ENCODE data around the gene NTRK3. TPM values are rescaled to one million over a fixed set of nuclear protein-coding genes. Genes with fewer than 3 reads are reported as not detected.

The NTRK3 gene
- total and polyA plus RNA-seq, 2 of the 13 experiments (the other 11 are each of a cell fraction or from before 2014, with no cell fraction given): not detected

DNA sequence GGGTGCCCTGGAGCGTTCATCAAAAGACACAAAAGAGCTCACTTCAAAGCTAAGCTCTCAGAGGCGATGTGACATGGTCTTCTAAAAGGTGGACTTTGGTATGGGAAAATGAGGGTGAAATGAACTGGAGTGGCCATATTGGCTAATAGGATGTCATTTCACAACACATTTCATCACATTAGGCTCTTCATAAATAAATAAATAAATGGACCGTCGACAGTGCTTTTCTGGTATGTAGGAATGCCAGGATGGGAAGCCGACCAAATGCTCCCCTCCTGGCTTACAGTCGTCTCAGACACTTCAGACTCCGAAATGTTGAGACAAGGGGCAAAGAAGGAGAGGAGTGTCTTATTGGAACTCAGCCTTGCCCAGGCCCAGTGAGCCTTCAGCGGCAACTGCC lies 383.0 kb downstream of the NTRK3 start:
- no peak for DNase-seq (ENCODE audit: low spot score)
- ATAC-seq: no peak
- in situ Hi-C loops (cut with HindIII; ENCODE audit: extremely low pct_ligation_motif_present, low pct_unique_long_range_greater_than_20kb) (no loop called here), intact Hi-C loops (cut with micrococcal nuclease; ENCODE audit: unreplicated experiment) (no loop called here)
- TF ChIP-seq, protein P1, sequence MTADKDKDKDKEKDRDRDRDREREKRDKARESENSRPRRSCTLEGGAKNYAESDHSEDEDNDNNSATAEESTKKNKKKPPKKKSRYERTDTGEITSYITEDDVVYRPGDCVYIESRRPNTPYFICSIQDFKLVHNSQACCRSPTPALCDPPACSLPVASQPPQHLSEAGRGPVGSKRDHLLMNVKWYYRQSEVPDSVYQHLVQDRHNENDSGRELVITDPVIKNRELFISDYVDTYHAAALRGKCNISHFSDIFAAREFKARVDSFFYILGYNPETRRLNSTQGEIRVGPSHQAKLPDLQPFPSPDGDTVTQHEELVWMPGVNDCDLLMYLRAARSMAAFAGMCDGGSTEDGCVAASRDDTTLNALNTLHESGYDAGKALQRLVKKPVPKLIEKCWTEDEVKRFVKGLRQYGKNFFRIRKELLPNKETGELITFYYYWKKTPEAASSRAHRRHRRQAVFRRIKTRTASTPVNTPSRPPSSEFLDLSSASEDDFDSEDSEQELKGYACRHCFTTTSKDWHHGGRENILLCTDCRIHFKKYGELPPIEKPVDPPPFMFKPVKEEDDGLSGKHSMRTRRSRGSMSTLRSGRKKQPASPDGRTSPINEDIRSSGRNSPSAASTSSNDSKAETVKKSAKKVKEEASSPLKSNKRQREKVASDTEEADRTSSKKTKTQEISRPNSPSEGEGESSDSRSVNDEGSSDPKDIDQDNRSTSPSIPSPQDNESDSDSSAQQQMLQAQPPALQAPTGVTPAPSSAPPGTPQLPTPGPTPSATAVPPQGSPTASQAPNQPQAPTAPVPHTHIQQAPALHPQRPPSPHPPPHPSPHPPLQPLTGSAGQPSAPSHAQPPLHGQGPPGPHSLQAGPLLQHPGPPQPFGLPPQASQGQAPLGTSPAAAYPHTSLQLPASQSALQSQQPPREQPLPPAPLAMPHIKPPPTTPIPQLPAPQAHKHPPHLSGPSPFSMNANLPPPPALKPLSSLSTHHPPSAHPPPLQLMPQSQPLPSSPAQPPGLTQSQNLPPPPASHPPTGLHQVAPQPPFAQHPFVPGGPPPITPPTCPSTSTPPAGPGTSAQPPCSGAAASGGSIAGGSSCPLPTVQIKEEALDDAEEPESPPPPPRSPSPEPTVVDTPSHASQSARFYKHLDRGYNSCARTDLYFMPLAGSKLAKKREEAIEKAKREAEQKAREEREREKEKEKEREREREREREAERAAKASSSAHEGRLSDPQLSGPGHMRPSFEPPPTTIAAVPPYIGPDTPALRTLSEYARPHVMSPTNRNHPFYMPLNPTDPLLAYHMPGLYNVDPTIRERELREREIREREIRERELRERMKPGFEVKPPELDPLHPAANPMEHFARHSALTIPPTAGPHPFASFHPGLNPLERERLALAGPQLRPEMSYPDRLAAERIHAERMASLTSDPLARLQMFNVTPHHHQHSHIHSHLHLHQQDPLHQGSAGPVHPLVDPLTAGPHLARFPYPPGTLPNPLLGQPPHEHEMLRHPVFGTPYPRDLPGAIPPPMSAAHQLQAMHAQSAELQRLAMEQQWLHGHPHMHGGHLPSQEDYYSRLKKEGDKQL (CRISPR knock-in tag; IDR thresholded peaks at IDR 0.05; ENCODE audit: low read depth): no peak
- TF ChIP-seq, protein P2, sequence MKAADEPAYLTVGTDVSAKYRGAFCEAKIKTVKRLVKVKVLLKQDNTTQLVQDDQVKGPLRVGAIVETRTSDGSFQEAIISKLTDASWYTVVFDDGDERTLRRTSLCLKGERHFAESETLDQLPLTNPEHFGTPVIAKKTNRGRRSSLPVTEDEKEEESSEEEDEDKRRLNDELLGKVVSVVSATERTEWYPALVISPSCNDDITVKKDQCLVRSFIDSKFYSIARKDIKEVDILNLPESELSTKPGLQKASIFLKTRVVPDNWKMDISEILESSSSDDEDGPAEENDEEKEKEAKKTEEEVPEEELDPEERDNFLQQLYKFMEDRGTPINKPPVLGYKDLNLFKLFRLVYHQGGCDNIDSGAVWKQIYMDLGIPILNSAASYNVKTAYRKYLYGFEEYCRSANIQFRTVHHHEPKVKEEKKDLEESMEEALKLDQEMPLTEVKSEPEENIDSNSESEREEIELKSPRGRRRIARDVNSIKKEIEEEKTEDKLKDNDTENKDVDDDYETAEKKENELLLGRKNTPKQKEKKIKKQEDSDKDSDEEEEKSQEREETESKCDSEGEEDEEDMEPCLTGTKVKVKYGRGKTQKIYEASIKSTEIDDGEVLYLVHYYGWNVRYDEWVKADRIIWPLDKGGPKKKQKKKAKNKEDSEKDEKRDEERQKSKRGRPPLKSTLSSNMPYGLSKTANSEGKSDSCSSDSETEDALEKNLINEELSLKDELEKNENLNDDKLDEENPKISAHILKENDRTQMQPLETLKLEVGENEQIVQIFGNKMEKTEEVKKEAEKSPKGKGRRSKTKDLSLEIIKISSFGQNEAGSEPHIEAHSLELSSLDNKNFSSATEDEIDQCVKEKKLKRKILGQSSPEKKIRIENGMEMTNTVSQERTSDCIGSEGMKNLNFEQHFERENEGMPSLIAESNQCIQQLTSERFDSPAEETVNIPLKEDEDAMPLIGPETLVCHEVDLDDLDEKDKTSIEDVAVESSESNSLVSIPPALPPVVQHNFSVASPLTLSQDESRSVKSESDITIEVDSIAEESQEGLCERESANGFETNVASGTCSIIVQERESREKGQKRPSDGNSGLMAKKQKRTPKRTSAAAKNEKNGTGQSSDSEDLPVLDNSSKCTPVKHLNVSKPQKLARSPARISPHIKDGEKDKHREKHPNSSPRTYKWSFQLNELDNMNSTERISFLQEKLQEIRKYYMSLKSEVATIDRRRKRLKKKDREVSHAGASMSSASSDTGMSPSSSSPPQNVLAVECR (CRISPR knock-in tag; IDR thresholded peaks at IDR 0.05; ENCODE audit: borderline replicate concordance): no peak
- TF ChIP-seq, protein P3, sequence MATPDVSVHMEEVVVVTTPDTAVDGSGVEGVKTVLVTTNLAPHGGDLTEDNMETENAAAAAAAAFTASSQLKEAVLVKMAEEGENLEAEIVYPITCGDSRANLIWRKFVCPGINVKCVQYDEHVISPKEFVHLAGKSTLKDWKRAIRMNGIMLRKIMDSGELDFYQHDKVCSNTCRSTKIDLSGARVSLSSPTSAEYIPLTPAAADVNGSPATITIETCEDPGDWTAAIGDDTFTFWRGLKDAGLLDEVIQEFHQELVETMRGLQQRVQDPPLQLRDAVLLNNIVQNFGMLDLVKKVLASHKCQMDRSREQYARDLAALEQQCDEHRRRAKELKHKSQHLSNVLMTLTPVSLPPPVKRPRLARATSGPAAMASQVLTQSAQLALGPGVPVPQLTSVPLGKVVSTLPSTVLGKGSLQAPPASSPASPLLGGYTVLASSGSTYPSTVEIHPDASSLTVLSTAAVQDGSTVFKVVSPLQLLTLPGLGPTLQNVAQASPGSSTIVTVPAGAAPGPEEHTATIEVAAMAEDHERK (CRISPR knock-in tag; IDR thresholded peaks at IDR 0.05; ENCODE audit: low read depth): no peak
- TF ChIP-seq, protein P4, sequence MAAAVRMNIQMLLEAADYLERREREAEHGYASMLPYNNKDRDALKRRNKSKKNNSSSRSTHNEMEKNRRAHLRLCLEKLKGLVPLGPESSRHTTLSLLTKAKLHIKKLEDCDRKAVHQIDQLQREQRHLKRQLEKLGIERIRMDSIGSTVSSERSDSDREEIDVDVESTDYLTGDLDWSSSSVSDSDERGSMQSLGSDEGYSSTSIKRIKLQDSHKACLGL (CRISPR knock-in tag; IDR thresholded peaks at IDR 0.05): no peak
- TF ChIP-seq ZNF605 (CRISPR knock-in tag; IDR thresholded peaks at IDR 0.05): no peak
- TF ChIP-seq, protein P5, sequence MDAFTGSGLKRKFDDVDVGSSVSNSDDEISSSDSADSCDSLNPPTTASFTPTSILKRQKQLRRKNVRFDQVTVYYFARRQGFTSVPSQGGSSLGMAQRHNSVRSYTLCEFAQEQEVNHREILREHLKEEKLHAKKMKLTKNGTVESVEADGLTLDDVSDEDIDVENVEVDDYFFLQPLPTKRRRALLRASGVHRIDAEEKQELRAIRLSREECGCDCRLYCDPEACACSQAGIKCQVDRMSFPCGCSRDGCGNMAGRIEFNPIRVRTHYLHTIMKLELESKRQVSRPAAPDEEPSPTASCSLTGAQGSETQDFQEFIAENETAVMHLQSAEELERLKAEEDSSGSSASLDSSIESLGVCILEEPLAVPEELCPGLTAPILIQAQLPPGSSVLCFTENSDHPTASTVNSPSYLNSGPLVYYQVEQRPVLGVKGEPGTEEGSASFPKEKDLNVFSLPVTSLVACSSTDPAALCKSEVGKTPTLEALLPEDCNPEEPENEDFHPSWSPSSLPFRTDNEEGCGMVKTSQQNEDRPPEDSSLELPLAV (CRISPR knock-in tag; conservative IDR thresholded peaks at IDR 0.05; ENCODE audit: low read depth): no peak
- no peak for TF ChIP-seq RBAK (CRISPR knock-in tag; IDR thresholded peaks at IDR 0.05)
- no peak for TF ChIP-seq ZNF703 (CRISPR knock-in tag; IDR thresholded peaks at IDR 0.05; ENCODE audit: borderline replicate concordance)
- no peak for TF ChIP-seq MED13 (CRISPR knock-in tag; IDR thresholded peaks at IDR 0.05)
- peaks cover 92% of the 10 kb centered on the region for H3K9me3 ChIP-seq (ENCODE audit: low read length)
- no peak overlapping the region for H3K27ac ChIP-seq (ENCODE audit: extremely low read length, insufficient read depth, low read length)
- WGBS (ENCODE audit: low lambda C conversion rate): 9% methylated on average over 8 of the region's 8 CpGs
- no peaks in the 10 kb centered on the region for H3K36me3 ChIP-seq (replicated peaks in 1 of 2; ENCODE audit: control insufficient read depth in 1 of 2, insufficient read depth in 2 of 2, low read length in 2 of 2)
- no TSS peak for BruUV-seq (replicated peaks)
- H3K4me1 ChIP-seq (ENCODE audit: insufficient read depth, low read length): no peaks in the 10 kb centered on the region
- ChIA-PET CTCF (ENCODE audit: low intra/inter-chr PET ratio, low total read pairs) (no interaction called here), POLR2A (no interaction called here)
- no peak overlapping the region for H3K4me3 ChIP-seq (replicated peaks in 1 of 3; ENCODE audit: insufficient read depth in 1 of 3, low read depth in 2 of 3, low read length in 3 of 3)
- no peaks in the 10 kb centered on the region for H3K79me2 ChIP-seq (ENCODE audit: insufficient read depth, low read length)
- no peak overlapping the region for H3K4me2 ChIP-seq (ENCODE audit: low read depth, low read length)
- no peak overlapping the region for H2AFZ ChIP-seq (ENCODE audit: low read length)
- H4K20me1 ChIP-seq (ENCODE audit: insufficient read depth, low read length): no peaks in the 10 kb centered on the region
- H3K27me3 ChIP-seq (ENCODE audit: control insufficient read depth in 1 of 2, insufficient read depth in 2 of 2, low read length in 2 of 2): no peaks in the 10 kb centered on the region
- H3K9ac ChIP-seq (ENCODE audit: insufficient read depth, low read depth, low read length): no peak overlapping the region
- no peak for FAIRE-seq
